GM12892 (cell line): ENCODE measurements around the gene GALNT12.

Experiments
- DNase-seq: peaks from one replicate; pipeline ENCODE4 v3.0.0; 2011; ENCODE audit not compliant: insufficient read length
- FAIRE-seq: peaks from 2 replicates; lab custom pipeline; 2011; peaks lifted over from hg19 to GRCh38; lab: Jason Lieb, UNC
- POLR2A ChIP-seq: IDR thresholded peaks from 2 replicates; pipeline ENCODE4 v1.6.1; 2011; ENCODE audit warnings: low read depth, low read length, control low read depth
- POLR2AphosphoS5 ChIP-seq: IDR thresholded peaks from 2 replicates; pipeline ENCODE4 v1.6.1; 2011; ENCODE audit warnings: low read depth, low read length, control low read depth
- TAF1 ChIP-seq: IDR thresholded peaks from 2 replicates; pipeline ENCODE4 v1.6.1; 2011; ENCODE audit warnings: low read depth, mild to moderate bottlenecking, control low read depth, low read length, borderline replicate concordance

Gene GALNT12

GRCh38 chr9:98846081-98846480, 38.6 kb downstream of the GALNT12 start:
- TF ChIP-seq POLR2AphosphoS5 = no peak
- TF ChIP-seq POLR2A = no peak
- no peak for TF ChIP-seq TAF1
- no peak for DNase-seq
- no peak for FAIRE-seq

- no peak for DNase-seq
- FAIRE-seq = no peak
- TF ChIP-seq POLR2AphosphoS5 (no peak), TAF1 (no peak), POLR2A (no peak)
Measured at GRCh38 chr9:98846879-98847278, 39.4 kb downstream of the GALNT12 start.

- peak; percentile 81 for FAIRE-seq
- peak; percentile 58 for DNase-seq
- no peak for TF ChIP-seq POLR2AphosphoS5
- TF ChIP-seq POLR2A = no peak
Measured at GRCh38 chr9:98848450-98849149, 41.1 kb downstream of the GALNT12 start.

GRCh38 chr9:98849563-98849962, 42.1 kb downstream of the GALNT12 start:
- FAIRE-seq (no peak), DNase-seq (no peak)
- TF ChIP-seq POLR2A (no peak), POLR2AphosphoS5 (no peak), TAF1 (no peak)

GRCh38 chr9:98850851-98851729, 43.6 kb downstream of the GALNT12 start:
- no peak for TF ChIP-seq TAF1
- TF ChIP-seq POLR2A = no peak
- FAIRE-seq = no peak
- DNase-seq = no peak

- no peak for TF ChIP-seq POLR2A
- DNase-seq (no peak), FAIRE-seq (no peak)
Measured at GRCh38 chr9:98851730-98852459, 44.4 kb downstream of the GALNT12 start.

- FAIRE-seq = no peak
- no peak for DNase-seq
- TF ChIP-seq POLR2A (no peak), POLR2AphosphoS5 (no peak), TAF1 (no peak)
Measured at GRCh38 chr9:98852460-98852734, 44.9 kb downstream of the GALNT12 start.

GRCh38 chr9:98852961-98853360, 45.5 kb downstream of the GALNT12 start:
- FAIRE-seq = no peak
- DNase-seq = no peak
- TF ChIP-seq POLR2A (no peak), TAF1 (no peak), POLR2AphosphoS5 (no peak)

GRCh38 chr9:98854266-98854665, 46.8 kb downstream of the GALNT12 start:
- DNase-seq = no peak
- FAIRE-seq = no peak
- no peak for TF ChIP-seq TAF1
- no peak for TF ChIP-seq POLR2A
- no peak for TF ChIP-seq POLR2AphosphoS5

- TF ChIP-seq POLR2A = no peak
- no peak for TF ChIP-seq TAF1
- TF ChIP-seq POLR2AphosphoS5 = no peak
- DNase-seq (no peak), FAIRE-seq (no peak)
Measured at GRCh38 chr9:98855592-98855991, 48.1 kb downstream of the GALNT12 start.

- FAIRE-seq (no peak), DNase-seq (no peak)
- TF ChIP-seq POLR2AphosphoS5 (no peak), POLR2A (no peak), TAF1 (no peak)
Measured at GRCh38 chr9:98856982-98857381, 49.5 kb downstream of the GALNT12 start.

- TF ChIP-seq TAF1 (no peak), POLR2AphosphoS5 (no peak), POLR2A (no peak)
- DNase-seq (no peak), FAIRE-seq (no peak)
Measured at GRCh38 chr9:98859941-98860340, 52.5 kb downstream of the GALNT12 start.
